ENCODE data around the gene PEF1.

The PEF1 gene

DNA sequence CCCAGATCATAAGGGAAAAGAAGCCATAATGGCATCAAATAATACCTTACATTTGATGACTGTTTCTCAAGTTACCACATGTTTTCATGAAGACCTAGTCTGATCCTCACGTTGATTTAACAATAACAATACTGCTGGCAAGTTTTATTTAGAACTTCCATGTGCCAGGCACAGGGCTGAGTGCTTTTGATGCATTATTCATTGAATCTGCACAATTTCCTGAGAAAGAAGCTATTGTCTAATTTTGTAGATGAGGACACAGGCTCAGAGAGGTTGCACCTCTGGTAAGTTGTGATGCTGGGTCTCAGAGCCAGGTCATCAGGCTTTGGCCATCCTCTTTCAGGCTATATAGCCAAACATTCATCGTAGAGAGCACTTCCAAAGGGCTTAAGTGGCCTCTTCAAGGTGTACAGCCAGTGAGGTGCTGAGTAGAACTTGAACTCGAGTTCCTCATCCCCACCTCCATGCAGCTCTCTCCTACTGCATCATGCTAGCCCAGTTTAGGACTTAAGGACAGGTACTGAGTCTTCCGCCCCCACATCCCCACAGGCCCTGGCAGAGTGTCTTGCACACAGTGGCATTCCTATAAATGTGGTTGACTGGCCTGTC, 8.3 kb upstream of the PEF1 start:
- no peak for DNase-seq

- DNase-seq = no peak
Measured at GRCh38 chr1:31651766-31652165, 7.1 kb upstream of the PEF1 start.

DNA sequence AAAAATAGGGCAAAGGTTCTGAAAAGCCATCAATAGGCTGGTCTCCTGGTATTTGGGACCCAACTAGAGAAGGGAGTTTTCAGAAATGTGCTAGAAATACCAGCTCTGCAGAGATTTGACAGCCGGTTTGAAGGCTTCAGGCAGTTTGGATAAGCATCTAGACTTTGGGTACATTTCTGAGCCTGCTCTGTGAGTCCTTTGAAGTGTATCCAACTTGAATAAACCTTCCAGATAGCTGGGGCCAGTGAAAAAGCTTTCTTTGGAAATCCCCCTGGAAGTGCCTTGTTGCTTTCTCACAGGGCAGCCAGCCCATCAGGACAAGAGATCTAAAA, 6.4 kb upstream of the PEF1 start:
- no peak for DNase-seq

DNA sequence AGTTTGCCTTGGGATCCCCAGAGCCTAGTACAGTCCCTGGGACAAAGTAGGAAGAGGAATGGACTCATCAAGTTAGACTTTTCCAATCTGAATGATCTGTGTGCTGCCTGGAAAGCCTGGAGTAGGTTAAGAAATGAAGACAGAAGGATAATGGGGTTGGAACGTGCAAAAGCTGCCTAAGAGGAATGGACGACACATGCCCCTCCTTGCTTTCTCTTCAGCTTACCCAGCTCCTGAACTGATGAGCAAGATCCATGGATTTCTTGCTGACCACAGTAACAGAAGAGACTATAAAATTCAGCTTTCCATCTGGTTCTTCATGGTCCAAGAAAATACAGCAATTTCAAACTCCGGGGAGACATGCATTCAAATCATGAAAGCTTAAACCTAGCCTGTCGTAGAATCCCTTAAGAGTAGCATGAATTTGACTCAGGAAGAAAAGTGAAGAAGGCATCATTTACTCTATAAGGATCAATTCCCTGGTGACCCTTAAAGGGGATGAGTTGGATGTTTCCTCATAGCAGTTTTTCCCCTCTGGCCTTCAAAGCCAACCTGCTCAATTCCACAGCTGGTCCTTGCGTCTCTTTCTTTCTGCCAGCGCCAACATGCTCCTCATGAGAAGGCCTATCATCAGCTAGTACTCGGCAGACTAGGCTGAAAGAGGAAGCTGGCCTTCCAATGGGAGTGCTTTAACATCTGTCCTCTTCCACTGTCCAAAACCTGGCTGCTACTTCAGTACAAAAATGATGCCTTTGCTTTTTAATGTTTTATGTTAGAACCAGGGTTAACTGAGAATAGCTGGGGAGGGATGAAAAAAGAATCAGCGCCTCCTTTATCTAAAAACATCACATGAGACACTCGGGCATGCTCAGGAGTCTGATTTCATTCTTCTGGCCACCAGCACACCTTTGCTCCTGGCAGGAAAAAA, 5.7 kb upstream of the PEF1 start:
- DNase-seq = no peak

DNA sequence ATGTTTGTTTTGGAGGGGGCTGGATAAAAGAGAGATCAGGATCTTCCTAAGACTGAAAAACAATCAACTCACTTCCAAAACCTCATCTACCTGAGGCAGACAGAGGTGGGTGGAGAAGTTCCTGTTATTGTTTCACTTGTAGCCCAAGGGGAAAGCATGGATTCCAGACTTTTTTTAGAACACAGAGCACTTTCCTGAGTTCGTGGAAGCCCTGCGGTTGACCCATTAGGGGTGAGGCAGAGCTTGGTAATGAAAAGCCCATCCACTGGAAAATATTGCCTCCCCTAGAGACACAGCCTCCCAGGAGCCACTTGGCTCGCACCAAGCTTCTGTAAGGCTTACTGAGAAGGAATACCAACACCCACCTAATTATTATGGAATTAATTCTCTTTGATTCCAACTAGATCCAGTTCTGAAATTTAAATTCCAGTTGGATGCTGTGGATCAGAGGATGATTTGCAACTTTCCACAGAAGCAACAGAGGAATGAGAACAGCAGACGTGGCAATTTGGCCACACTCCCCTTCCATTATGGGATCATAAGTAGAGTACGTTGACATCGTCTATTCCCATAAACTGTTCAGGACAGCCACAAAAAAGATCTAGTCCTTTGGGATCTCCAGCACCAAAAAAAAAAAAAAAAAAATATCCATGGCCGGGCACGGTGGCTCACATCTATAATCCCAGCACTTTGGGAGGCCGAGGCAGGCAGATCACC, 4.1 kb upstream of the PEF1 start:
- DNase-seq = no peak

GRCh38 chr1:31648190-31648589, 3.5 kb upstream of the PEF1 start:
- DNase-seq = no peak

GRCh38 chr1:31647106-31647505, 2.4 kb upstream of the PEF1 start:
- DNase-seq = no peak

DNA sequence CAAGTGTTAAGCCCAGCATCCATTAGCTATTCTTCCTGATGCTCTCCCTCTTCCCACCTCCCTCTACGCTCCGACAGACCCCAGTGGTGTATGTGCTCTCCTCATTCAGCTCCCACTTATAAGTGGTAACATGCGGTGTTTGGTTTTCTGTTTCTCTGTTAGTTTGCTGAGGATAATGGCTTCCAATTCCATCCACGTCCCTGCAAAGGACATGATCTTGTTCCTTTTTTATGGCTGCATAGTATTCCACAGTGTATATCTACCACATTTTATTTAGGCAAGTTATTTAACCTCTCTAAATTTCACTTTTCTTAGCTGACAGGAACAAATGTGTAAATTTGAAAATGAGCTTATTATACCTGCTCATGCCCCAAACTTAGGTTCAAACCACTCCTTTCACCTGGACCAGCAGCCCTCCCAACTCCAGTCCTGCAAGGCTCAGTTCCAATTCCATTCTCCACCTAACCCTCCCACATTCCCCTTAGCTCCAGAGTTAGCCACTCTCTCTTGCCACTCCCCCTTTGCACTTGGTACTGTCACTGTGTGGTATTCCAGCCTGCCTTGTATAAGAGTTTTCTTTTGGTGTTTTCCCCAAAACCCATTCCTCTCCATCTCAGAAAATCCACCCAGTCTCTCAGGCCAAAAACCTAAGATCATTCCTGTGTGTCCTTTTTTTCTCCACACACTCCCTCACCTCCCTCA, 1.7 kb upstream of the PEF1 start:
- DNase-seq = no peak

DNA sequence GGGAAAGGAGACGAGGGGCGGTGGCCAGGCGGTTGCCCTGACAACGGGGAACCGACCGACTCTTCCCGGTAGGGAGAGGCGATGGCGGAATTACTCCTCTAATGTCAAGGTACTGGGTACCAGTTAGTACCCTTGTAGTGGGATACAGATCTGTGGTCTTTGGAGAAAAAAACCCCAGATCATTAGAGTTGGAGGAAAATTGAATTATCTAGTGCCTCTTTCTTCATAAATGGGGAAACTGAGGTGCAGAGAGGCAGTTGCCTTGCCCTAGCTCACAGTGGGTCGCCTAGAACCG, 545 bp upstream of the PEF1 start:
- DNase-seq = no peak

DNA sequence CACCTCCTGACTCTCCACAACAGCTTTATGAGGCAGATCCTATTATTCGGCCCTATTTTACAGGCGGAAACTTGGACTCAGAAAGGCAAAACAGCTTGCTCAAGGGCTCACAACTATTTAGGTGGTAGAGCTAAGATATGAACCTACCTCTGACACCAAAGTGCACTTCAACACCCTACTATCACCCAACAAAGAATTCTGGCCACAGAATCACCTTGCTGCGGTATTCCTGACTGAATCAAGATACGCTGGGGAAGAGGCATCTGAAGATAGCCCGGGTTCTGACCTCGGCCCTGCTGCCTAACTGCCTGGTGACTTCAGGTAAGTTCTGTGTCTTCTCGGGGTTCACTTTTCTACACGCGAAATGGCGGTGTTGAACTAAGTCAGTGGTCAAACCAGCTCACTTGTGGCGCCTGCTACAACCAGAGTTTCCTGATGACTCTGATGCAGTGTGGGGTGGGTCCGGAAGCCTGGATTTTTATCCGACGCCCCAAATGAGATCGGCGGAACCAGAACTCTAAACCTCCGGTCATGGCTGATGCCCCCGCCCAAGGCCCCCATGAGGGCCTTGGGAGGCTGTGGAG, 608 bp downstream of the PEF1 start:
- DNase-seq = no peak

DNA sequence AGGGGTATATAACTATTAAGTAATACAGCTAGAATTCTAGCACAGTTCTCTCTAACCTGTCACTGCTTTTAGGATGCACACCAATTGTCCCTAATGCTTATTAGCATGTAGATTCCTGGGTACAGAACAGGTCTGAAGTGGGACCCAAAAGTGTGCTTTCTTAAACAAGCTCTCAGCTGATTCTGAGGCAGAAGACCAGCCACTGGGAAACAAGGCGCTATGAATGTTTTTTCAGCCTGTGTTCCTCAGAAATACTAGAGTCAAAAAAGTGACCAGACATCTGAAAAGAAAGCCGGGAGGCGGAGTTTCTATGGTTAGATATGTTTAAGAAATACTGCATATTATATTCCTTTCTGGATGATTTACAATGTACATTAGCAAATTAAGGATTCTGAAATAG, 1.8 kb downstream of the PEF1 start:
- DNase-seq = no peak

- no peak for DNase-seq
Measured at GRCh38 chr1:31642366-31642765, 2.3 kb downstream of the PEF1 start.

DNA sequence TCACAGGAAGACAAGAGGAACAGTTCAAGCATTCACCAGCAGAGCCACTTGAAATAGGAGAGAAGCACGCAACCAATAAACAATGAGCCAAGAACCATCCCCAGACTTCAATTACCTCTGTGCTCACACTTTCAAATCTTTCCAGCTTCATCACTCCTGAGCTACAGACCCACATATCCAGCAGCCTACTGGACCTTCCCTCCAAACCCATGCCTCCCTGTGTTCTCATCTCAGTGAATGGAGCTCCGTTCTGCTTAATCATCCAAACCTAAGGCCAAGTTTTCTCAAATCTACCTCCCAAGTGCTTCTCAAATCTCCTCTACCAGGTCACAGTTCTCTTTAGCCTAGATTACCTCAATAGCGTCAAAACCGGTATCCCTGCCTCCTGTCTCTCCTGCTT, 3.7 kb downstream of the PEF1 start:
- DNase-seq = no peak

- no peak for DNase-seq
Measured at GRCh38 chr1:31640179-31640578, 4.5 kb downstream of the PEF1 start.

DNA sequence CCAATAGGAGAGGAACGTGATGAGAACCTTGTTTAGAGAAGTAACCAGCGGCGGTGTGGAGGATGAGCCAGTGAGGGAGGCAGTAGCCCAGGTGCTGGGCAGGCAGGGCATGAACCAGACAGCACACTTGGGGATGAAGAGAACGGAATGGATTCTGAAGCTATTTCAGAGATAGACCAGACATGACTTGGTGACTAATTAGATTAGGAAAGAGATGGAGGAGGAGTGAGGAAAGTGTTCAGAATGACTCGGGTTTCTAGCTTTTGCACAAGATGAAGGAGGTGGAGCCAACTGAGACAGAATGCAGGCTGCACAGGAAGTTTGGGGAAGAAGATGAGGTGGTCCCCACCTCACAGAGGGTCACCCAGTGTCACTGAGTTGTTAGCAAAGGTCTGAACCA, 5.1 kb downstream of the PEF1 start:
- no peak for DNase-seq

GRCh38 chr1:31637915-31638673, 6.6 kb downstream of the PEF1 start:
- DNase-seq = no peak

GRCh38 chr1:31633117-31633516, 11.6 kb downstream of the PEF1 start:
- DNase-seq = no peak

- DNase-seq = no peak
Measured at GRCh38 chr1:31632649-31633048, 12.0 kb downstream of the PEF1 start.

DNA sequence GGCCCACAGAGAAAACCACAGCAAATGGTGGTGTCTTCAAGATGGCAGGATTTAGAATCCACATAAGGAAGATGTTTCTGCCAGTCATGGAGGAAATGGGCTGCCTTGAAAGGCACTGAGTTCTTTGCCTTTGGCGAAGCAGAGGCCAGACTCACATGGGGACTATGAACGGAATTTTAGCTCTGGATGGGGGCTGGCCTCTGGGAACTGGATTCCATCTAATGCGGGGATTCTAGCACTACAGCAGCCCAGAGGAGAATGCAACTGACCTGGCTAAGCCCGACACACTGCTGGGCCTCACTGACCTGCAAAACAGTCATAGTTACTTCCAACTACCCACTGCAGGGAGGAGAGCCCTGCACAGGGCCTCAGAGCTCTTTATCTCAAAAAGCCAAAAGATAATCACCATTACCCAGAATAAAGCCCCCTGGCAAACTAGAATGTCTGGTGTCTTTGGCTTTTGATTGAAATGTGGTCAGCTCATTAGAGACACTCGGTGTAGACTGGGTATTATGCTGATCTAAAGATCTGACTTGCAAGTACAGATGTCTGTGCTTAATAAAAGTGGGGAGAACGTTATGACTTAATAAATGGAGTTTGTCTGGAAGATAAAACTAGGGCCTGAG, 15.6 kb downstream of the PEF1 start:
- no peak for DNase-seq

GRCh38 chr1:31627930-31628559, 16.6 kb downstream of the PEF1 start:
- DNase-seq = no peak

DNA sequence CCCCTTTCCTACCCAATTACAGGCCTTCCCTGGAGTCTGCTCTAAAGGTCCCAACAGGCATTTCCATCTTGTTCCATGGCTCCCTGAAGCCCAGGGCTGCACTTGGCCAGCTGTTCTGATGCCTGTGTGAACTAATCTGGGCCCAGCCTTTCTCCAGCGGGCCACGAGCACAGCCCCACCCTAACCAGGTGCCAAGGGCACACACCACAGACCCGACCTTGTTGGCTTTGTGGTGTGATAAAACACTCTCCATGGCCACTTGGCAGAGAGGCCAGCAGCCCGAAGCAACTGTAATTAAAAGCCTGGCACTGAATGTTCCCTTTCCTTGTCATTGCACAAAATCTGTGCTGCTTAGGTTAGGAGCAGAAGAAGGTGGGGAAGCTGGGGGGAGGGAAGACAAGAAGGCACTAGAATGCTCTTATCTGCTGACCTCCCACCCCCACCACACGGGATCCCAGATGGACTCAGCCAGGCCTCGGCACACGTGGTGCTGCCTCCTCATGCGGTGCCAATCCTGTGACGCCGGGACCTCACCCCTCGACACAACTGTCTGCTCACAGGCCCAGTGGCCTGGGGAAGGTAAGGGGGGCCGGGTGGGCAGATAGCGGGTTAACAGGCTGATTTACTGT, 17.3 kb downstream of the PEF1 start:
- no peak for DNase-seq
